Measurements from ENCODE around the gene WBP1.
A peak's percentile ranks its signal among the peaks of the same experiment; 100 is the strongest.

DNA sequence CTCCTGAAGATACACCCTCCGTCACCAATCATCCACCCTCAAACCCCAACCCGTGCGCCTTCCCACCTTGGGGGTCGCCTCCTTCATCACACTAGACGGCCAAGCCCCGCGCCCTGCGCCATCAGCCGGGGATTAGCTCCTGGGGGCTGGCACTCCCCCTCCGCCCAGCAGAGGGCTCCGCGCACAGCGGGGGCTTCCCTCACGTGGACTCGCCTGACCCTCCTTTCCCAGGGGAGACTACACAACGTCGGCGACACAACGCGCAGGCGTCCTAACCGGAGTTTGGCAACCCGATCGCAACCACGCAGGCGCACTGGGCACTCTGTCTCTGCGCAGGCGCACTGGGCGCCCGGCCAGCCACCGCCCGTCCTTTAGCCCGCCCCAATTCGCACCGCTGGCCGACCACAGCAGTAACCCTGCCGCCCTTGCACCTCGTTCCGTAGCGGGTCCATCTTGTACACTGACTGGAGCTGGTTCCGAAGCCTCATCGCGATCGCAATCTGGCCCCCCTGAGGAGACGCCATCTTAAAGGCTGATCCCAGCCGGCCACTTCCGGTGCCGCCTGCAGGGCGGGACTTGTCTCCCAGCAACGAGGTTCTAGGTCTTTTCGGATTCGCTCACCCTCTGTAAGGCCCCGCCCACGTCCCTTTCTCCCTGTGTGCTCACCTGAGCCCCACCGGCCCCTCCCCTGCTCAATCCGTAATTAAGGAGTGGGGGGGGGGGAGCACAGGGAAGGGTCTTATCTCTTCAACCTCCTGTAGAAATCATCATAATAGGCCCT lies 49.1 kb downstream of the WBP1 start, which contains the start of gene PCGF1:
- TF ChIP-seq, protein P1, sequence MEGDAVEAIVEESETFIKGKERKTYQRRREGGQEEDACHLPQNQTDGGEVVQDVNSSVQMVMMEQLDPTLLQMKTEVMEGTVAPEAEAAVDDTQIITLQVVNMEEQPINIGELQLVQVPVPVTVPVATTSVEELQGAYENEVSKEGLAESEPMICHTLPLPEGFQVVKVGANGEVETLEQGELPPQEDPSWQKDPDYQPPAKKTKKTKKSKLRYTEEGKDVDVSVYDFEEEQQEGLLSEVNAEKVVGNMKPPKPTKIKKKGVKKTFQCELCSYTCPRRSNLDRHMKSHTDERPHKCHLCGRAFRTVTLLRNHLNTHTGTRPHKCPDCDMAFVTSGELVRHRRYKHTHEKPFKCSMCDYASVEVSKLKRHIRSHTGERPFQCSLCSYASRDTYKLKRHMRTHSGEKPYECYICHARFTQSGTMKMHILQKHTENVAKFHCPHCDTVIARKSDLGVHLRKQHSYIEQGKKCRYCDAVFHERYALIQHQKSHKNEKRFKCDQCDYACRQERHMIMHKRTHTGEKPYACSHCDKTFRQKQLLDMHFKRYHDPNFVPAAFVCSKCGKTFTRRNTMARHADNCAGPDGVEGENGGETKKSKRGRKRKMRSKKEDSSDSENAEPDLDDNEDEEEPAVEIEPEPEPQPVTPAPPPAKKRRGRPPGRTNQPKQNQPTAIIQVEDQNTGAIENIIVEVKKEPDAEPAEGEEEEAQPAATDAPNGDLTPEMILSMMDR (IDR thresholded peaks at IDR 0.05; ENCODE audit: borderline replicate concordance, extremely low read depth, low read length, poor library complexity, severe bottlenecking): peak; percentile 98
- TF ChIP-seq EZH2 (IDR thresholded peaks at IDR 0.05; ENCODE audit: borderline replicate concordance, low read depth, low read length, severe bottlenecking): no peak
